ENCODE measurements around the gene TMTC4.

DNA sequence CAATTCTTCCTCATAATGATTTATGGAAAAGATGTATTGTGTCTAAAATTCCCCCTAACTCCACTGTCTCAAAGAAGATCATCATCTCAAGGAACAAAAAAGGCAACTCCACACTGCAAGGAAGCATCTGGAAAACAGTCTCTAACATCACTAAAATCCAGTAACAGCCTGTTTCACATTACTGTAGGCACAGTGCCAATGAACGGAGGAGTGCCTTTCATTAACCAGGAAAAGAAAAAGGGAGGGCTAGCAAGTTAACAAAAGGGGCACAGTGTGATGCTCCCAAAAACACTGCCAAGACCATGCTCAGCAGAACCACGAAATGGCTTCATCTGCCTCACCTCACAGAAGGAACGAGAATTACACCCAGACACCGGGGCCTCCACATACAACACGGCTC, 8.5 kb downstream of the TMTC4 start:
- TF ChIP-seq, protein P1, sequence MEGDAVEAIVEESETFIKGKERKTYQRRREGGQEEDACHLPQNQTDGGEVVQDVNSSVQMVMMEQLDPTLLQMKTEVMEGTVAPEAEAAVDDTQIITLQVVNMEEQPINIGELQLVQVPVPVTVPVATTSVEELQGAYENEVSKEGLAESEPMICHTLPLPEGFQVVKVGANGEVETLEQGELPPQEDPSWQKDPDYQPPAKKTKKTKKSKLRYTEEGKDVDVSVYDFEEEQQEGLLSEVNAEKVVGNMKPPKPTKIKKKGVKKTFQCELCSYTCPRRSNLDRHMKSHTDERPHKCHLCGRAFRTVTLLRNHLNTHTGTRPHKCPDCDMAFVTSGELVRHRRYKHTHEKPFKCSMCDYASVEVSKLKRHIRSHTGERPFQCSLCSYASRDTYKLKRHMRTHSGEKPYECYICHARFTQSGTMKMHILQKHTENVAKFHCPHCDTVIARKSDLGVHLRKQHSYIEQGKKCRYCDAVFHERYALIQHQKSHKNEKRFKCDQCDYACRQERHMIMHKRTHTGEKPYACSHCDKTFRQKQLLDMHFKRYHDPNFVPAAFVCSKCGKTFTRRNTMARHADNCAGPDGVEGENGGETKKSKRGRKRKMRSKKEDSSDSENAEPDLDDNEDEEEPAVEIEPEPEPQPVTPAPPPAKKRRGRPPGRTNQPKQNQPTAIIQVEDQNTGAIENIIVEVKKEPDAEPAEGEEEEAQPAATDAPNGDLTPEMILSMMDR (IDR thresholded peaks at IDR 0.05; ENCODE audit: low read depth, low read length): no peak
- TF ChIP-seq, protein P2, sequence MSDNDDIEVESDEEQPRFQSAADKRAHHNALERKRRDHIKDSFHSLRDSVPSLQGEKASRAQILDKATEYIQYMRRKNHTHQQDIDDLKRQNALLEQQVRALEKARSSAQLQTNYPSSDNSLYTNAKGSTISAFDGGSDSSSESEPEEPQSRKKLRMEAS (IDR thresholded peaks at IDR 0.05; ENCODE audit: low read depth, low read length): no peak
- TF ChIP-seq POLR2A (IDR thresholded peaks at IDR 0.05; ENCODE audit: extremely low read depth, insufficient read length) (no peak), MYC (IDR thresholded peaks at IDR 0.05; ENCODE audit: low read depth, low read length) (no peak)

Data from NB4 (cell line).